Calu3 (cell line): Measurements from ENCODE around the gene ZNF521. TPM values are rescaled to one million over a fixed set of nuclear protein-coding genes. Genes with fewer than 3 reads are reported as not detected.

Experiments
- BruUV-seq: library from RNA; stranded (reverse); fragments of 400-500 nt; replicated peaks from 2 replicates; lab custom pipeline; 2021; lab: Mats Ljungman, UMichigan
- CTCF ChIA-PET: fragments of 300-600 bp; sonication (Branson Sonifier 250); formaldehyde crosslinking; loops from one replicate; lab custom pipeline; 2022; ENCODE audit warnings: antibody characterized with exemption; lab: Charles Lee
- DNase-seq: peaks from one replicate; pipeline ENCODE4 v3.0.0; 2022
- H3K27ac Mint-ChIP-seq: one replicate; pipeline ENCODE4 v1.8.0; 2022; ENCODE audit warnings: mixed read lengths; ENCODE audit not compliant: unreplicated experiment
- H3K27me3 Mint-ChIP-seq: one replicate; pipeline ENCODE4 v1.8.0; 2022; ENCODE audit warnings: mixed read lengths; ENCODE audit not compliant: unreplicated experiment
- H3K36me3 Mint-ChIP-seq: one replicate; pipeline ENCODE4 v1.8.0; 2022; ENCODE audit warnings: mild to moderate bottlenecking, moderate library complexity, mixed read lengths; ENCODE audit not compliant: insufficient read depth, unreplicated experiment
- H3K4me1 Mint-ChIP-seq: one replicate; pipeline ENCODE4 v1.8.0; 2022; ENCODE audit warnings: mild to moderate bottlenecking, low read depth, mixed read lengths; ENCODE audit not compliant: unreplicated experiment
- H3K4me3 Mint-ChIP-seq: one replicate; pipeline ENCODE4 v1.8.0; 2022; ENCODE audit warnings: mild to moderate bottlenecking, low read depth, moderate library complexity, mixed read lengths; ENCODE audit not compliant: unreplicated experiment
- H3K9me3 Mint-ChIP-seq: one replicate; pipeline ENCODE4 v1.8.0; 2022; ENCODE audit warnings: low read depth, mixed read lengths; ENCODE audit not compliant: unreplicated experiment
- intact Hi-C: fragments of 100-400 bp; cut with micrococcal nuclease; formaldehyde crosslinking; loops from one replicate; pipeline ENCODE4 v1.10.0; 2022; ENCODE audit not compliant: unreplicated experiment
- total RNA-seq: library from RNA; stranded (reverse); gene quantifications from 2 replicates; pipeline ENCODE4 v1.2.3, GENCODE V29; 2022
- TF ChIP-seq, protein P1 (sequence below): fragments of 200-600 bp; IDR thresholded peaks from one replicate; pipeline ENCODE4 v1.8.0; 2022; ENCODE audit warnings: antibody characterized with exemption; ENCODE audit not compliant: unreplicated experiment

ZNF521 gene
- total RNA-seq, 1 experiment from 2014 or later: not detected

GRCh38 chr18:25056429-25056828 lies 295.5 kb downstream of the ZNF521 start:
- Mint-ChIP-seq H3K36me3 (no peaks in the 10 kb centered on the region), H3K27me3 (no peaks in the 10 kb centered on the region), H3K9me3 (no peaks in the 10 kb centered on the region), H3K4me1 (no peaks in the 10 kb centered on the region), H3K4me3 (no peak overlapping the region), H3K27ac (no peak overlapping the region)
- CTCF ChIA-PET: no interaction called here
- intact Hi-C loops: no loop called here
- no peak for DNase-seq
- no TSS peak for BruUV-seq
- TF ChIP-seq, protein P1, sequence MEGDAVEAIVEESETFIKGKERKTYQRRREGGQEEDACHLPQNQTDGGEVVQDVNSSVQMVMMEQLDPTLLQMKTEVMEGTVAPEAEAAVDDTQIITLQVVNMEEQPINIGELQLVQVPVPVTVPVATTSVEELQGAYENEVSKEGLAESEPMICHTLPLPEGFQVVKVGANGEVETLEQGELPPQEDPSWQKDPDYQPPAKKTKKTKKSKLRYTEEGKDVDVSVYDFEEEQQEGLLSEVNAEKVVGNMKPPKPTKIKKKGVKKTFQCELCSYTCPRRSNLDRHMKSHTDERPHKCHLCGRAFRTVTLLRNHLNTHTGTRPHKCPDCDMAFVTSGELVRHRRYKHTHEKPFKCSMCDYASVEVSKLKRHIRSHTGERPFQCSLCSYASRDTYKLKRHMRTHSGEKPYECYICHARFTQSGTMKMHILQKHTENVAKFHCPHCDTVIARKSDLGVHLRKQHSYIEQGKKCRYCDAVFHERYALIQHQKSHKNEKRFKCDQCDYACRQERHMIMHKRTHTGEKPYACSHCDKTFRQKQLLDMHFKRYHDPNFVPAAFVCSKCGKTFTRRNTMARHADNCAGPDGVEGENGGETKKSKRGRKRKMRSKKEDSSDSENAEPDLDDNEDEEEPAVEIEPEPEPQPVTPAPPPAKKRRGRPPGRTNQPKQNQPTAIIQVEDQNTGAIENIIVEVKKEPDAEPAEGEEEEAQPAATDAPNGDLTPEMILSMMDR: no peak

- intact Hi-C loops: no loop called here
- TF ChIP-seq, protein P1: no peak
- H3K27me3 Mint-ChIP-seq: peaks cover 4% of the 10 kb centered on the region
- H3K4me3 Mint-ChIP-seq: no peak overlapping the region
- DNase-seq: no peak
- no peak overlapping the region for H3K27ac Mint-ChIP-seq
- CTCF ChIA-PET: no interaction called here
- no peaks in the 10 kb centered on the region for H3K4me1 Mint-ChIP-seq
- no TSS peak for BruUV-seq
- no peaks in the 10 kb centered on the region for H3K9me3 Mint-ChIP-seq
- H3K36me3 Mint-ChIP-seq: no peaks in the 10 kb centered on the region
Measured at GRCh38 chr18:25055076-25055475, 296.9 kb downstream of the ZNF521 start.

GRCh38 chr18:25053466-25053865 lies 298.5 kb downstream of the ZNF521 start:
- TF ChIP-seq, protein P1: no peak
- Mint-ChIP-seq H3K27ac (no peak overlapping the region), H3K4me1 (no peaks in the 10 kb centered on the region), H3K4me3 (no peak overlapping the region), H3K9me3 (no peaks in the 10 kb centered on the region), H3K36me3 (no peaks in the 10 kb centered on the region), H3K27me3 (peaks cover 13% of the 10 kb centered on the region)
- CTCF ChIA-PET: no interaction called here
- intact Hi-C loops: no loop called here
- BruUV-seq: no TSS peak
- no peak for DNase-seq

GRCh38 chr18:25052511-25052921 lies 299.4 kb downstream of the ZNF521 start:
- CTCF ChIA-PET: interaction anchor here (0.7 kb wide), 1 partner anchor 18 kb away, joined by 6 read pairs; no protein-coding TSS in a partner anchor
- intact Hi-C loops: no loop called here

More at GRCh38 chr18:25052511-25052921, 299.4 kb downstream of the ZNF521 start:
- no peak overlapping the region for H3K27ac Mint-ChIP-seq
- H3K27me3 Mint-ChIP-seq: peaks cover 22% of the 10 kb centered on the region
- H3K4me3 Mint-ChIP-seq: no peak overlapping the region
- H3K36me3 Mint-ChIP-seq: no peaks in the 10 kb centered on the region
- no peak for DNase-seq
- no peaks in the 10 kb centered on the region for H3K4me1 Mint-ChIP-seq
- H3K9me3 Mint-ChIP-seq: no peaks in the 10 kb centered on the region
- no TSS peak for BruUV-seq
- TF ChIP-seq, protein P1: no peak
